ENCODE measurements around the gene VKORC1.

DNA sequence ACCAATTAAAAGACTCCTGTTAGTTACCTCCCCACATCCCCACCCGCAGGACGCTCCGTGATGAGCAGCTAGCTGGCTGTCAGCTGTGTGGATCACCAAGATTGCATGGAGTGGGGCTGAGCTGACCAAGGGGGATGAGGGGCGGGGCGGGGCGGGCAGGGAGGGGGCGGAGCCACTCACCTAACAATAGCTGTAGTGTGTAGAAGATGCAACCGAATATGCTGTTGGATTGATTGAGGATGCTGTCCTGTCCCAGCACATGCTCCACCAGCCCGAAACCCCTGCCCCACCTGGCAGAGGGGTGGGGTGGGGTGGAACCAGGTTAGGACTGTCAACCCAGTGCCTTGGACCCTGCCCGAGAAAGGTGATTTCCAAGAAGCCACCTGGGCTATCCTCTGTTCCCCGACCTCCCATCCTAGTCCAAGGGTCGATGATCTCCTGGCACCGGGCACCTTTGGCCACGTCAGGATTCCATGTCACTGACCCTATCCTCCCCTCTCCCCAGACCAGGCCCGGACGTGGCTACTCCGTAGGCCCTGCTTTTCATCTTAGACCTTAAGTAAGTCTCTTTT is 1.4 kb downstream of the VKORC1 start:
- TF ChIP-seq EZH2 (IDR thresholded peaks at IDR 0.05; ENCODE audit: low read length, unreplicated experiment) (no peak), CTCF (conservative IDR thresholded peaks at IDR 0.05; ENCODE audit: low read depth, low read length) (no peak)

Data from PC-3 (cell line).